Natural killer cell (primary cell): ENCODE measurements around the gene ZIK1. TPM values are rescaled to one million over a fixed set of nuclear protein-coding genes. Genes with fewer than 3 reads are reported as not detected.

Experiments
- ATAC-seq, 3 donors: fragments of 150-1000 bp in 2 of 3; fragments of 200-7000 bp in 1 of 3; cut with Tn5 transposase; 1 replicate in 1 of 3; 2 replicates in 2 of 3; pipeline ENCODE4 v1.10.0; 2021; ENCODE audit warnings: mild to moderate bottlenecking in 2 of 3, moderate library complexity in 2 of 3
- DNase-seq, 2 donors: peaks; one replicate each; pipeline versions ENCODE4 v3.0.0 to v3.0.0-alpha.2; 2013 to 2021; ENCODE audit warnings: mixed read lengths in 1 of 2
- H3K27ac ChIP-seq: one replicate; pipeline ENCODE4 v1.5.1; 2013; ENCODE audit warnings: mild to moderate bottlenecking, low read length
- H3K27me3 ChIP-seq: one replicate; pipeline ENCODE4 v1.6.1; 2013; ENCODE audit warnings: low read length; ENCODE audit not compliant: control insufficient read depth, insufficient read depth
- H3K36me3 ChIP-seq: one replicate; pipeline ENCODE4 v1.6.1; 2013; ENCODE audit warnings: low read length; ENCODE audit not compliant: control insufficient read depth, insufficient read depth
- H3K4me1 ChIP-seq: one replicate; pipeline ENCODE4 v1.6.1; 2013; ENCODE audit warnings: low read length; ENCODE audit not compliant: control insufficient read depth, insufficient read depth
- H3K4me3 ChIP-seq: one replicate; pipeline ENCODE4 v1.5.1; 2013; ENCODE audit warnings: low read length
- H3K9me3 ChIP-seq: one replicate; pipeline ENCODE4 v1.6.1; 2013; ENCODE audit warnings: low read length; ENCODE audit not compliant: control insufficient read depth, insufficient read depth
- H3K27ac Mint-ChIP-seq, 2 donors: one replicate each; pipeline ENCODE4 v1.8.0; 2022; ENCODE audit warnings: mild to moderate bottlenecking in 2 of 2, mixed read lengths in 2 of 2, moderate library complexity in 1 of 2
- H3K27me3 Mint-ChIP-seq, 2 donors: one replicate each; pipeline ENCODE4 v1.8.0; 2022; ENCODE audit warnings: low read depth in 2 of 2, mixed read lengths in 2 of 2
- H3K36me3 Mint-ChIP-seq: one replicate; pipeline ENCODE4 v1.8.0; 2022; ENCODE audit warnings: mixed read lengths
- H3K4me1 Mint-ChIP-seq, 2 donors: one replicate each; pipeline ENCODE4 v1.8.0; 2022; ENCODE audit warnings: mixed read lengths in 2 of 2
- H3K4me3 Mint-ChIP-seq: one replicate; pipeline ENCODE4 v1.8.0; 2022; ENCODE audit warnings: mild to moderate bottlenecking, moderate library complexity, mixed read lengths
- H3K9me3 Mint-ChIP-seq, 2 donors: one replicate each; pipeline ENCODE4 v1.8.0; 2022; ENCODE audit warnings: mixed read lengths in 2 of 2
- CTCF ChIP-seq: fragments of 200-600 bp; IDR thresholded peaks from one replicate; pipeline ENCODE4 v1.8.0; 2022; ENCODE audit warnings: antibody characterized with exemption
- WGBS: methylation state at CpG from one replicate; pipeline ENCODE4 v1.1.7; 2013; ENCODE audit warnings: missing lambda C conversion rate; ENCODE audit not compliant: insufficient coverage; 5-methylcytosine and 5-hydroxymethylcytosine counted together
- intact Hi-C: fragments of 100-400 bp; cut with micrococcal nuclease; formaldehyde crosslinking; loops from one replicate; pipeline ENCODE4 v1.14.2; 2022
- total RNA-seq, 4 donors: library from RNA; stranded (reverse); fragments of 120-200 nt in 1 of 4; gene quantifications; one replicate each; pipeline versions ENCODE4 v1.2.3 to v1.2.4, GENCODE V29; 2013 to 2022

The ZIK1 gene
- total RNA-seq, 3 donors from 2014 or later (not counting 1 experiment from before 2014, with no cell fraction given), result 2.7 to 8.2 (median 6.5) TPM

- Histone ChIP-seq H3K4me1 (peaks cover 19% of the 10 kb centered on the region), H3K4me3 (peak within 1 kb of the TSS; percentile 93), H3K36me3 (peaks cover 13% of the 10 kb centered on the region), H3K9me3 (peaks cover 27% of the 10 kb centered on the region), H3K27me3 (no peaks in the 10 kb centered on the region), H3K27ac (peak within 1 kb of the TSS; percentile 65)
- WGBS, result under 1% methylated on average over 56 of the region's 56 CpGs
- Mint-ChIP-seq H3K36me3 (peaks cover 46% of the 10 kb centered on the region), H3K4me1 (peaks cover 33 to 34% of the 10 kb centered on the region in 2 donors), H3K9me3 (peaks cover 5 to 8% of the 10 kb centered on the region in 2 donors), H3K27me3 (peaks cover 0 to 8% of the 10 kb centered on the region in 2 donors), H3K4me3 (peak within 1 kb of the TSS; percentile 98), H3K27ac (peak within 1 kb of the TSS; percentile 87 to 94)
- no peak for TF ChIP-seq CTCF
- peak; percentile 94 to 99 (median 98) for ATAC-seq
- DNase-seq, result peak; percentile 84 to 90
- intact Hi-C loops, result loop anchor here (1.0 kb wide), 2 partner anchors 19 to 124 kb away; partner anchors contain the start of genes ZNF416 and ZNF749
These were observed 24.4 kb upstream of the ZIK1 start, which contains the start of gene ZNF550 for GRCh38 chr19:57559404-57560025. Gene ZNF550 (minus strand): TSS chr19:57559863. CDS start chr19:57559682, 181 bp downstream.

- DNase-seq, result no peak
- peak overlapping the region; percentile 65 for H3K27ac ChIP-seq
- WGBS, result 43% methylated on average over 23 of the region's 23 CpGs
- intact Hi-C loops, result no loop called here
- TF ChIP-seq CTCF, result no peak
- Mint-ChIP-seq H3K27ac (peak overlapping the region; percentile 87 to 94), H3K9me3 (peaks cover 5 to 9% of the 10 kb centered on the region in 2 donors), H3K36me3 (peaks cover 45% of the 10 kb centered on the region), H3K4me3 (peak overlapping the region; percentile 98), H3K27me3 (peaks cover 0 to 8% of the 10 kb centered on the region in 2 donors), H3K4me1 (peaks cover 33 to 34% of the 10 kb centered on the region in 2 donors)
- H3K27me3 ChIP-seq, result no peaks in the 10 kb centered on the region
- no peak for ATAC-seq
- H3K9me3 ChIP-seq, result peaks cover 31% of the 10 kb centered on the region
- H3K4me3 ChIP-seq, result peak overlapping the region; percentile 93
- H3K4me1 ChIP-seq, result peaks cover 19% of the 10 kb centered on the region
- peaks cover 9% of the 10 kb centered on the region for H3K36me3 ChIP-seq
These were observed 23.9 kb upstream of the ZIK1 start for GRCh38 chr19:57560049-57560491.

- H3K36me3 ChIP-seq, result no peaks in the 10 kb centered on the region
- H3K27me3 Mint-ChIP-seq, result peaks cover 0 to 8% of the 10 kb centered on the region in 2 donors
- no peak for ATAC-seq
- H3K4me1 ChIP-seq, result peaks cover 16% of the 10 kb centered on the region
- DNase-seq, result no peak
- no peak overlapping the region for H3K27ac Mint-ChIP-seq
- H3K27ac ChIP-seq, result no peak overlapping the region
- no peak overlapping the region for H3K4me3 Mint-ChIP-seq
- 50% methylated on average over 1 of the region's 1 CpG for WGBS
- H3K27me3 ChIP-seq, result no peaks in the 10 kb centered on the region
- TF ChIP-seq CTCF, result no peak
- peaks cover 9 to 22% of the 10 kb centered on the region in 2 donors for H3K9me3 Mint-ChIP-seq
- no peak overlapping the region for H3K4me3 ChIP-seq
- H3K9me3 ChIP-seq, result peaks cover 56% of the 10 kb centered on the region
- H3K36me3 Mint-ChIP-seq, result peaks cover 52% of the 10 kb centered on the region
- peaks cover 19 to 27% of the 10 kb centered on the region in 2 donors for H3K4me1 Mint-ChIP-seq
- intact Hi-C loops, result no loop called here
These were observed 20.4 kb upstream of the ZIK1 start for GRCh38 chr19:57563547-57563946.
